ENCODE measurements around the gene ZFAND3.
A peak's percentile ranks its signal among the peaks of the same experiment; 100 is the strongest.
"Not testable (repeated sequence)": the region's sequence is repeated elsewhere in the genome, so short reads cannot be mapped to it uniquely, and the experiment has no call there.

The ZFAND3 gene

GRCh38 chr6:37987018-37987417 lies 167.5 kb downstream of the ZFAND3 start:
- intact Hi-C loops (cut with DNase I) = no loop called here
- DNase-seq = no peak

GRCh38 chr6:37987559-37987958 lies 168.0 kb downstream of the ZFAND3 start:
- DNase-seq = no peak
- intact Hi-C loops (cut with DNase I) = no loop called here

- no peak for DNase-seq
- intact Hi-C loops (cut with DNase I) = no loop called here
Observed at GRCh38 chr6:37988127-37988526, 168.6 kb downstream of the ZFAND3 start.

GRCh38 chr6:37988696-37989095 lies 169.2 kb downstream of the ZFAND3 start:
- DNase-seq = no peak
- intact Hi-C loops (cut with DNase I) = no loop called here

GRCh38 chr6:37990762-37991525 lies 171.4 kb downstream of the ZFAND3 start:
- DNase-seq = no peak
- intact Hi-C loops (cut with DNase I) = no loop called here

- DNase-seq = no peak
- intact Hi-C loops (cut with DNase I) = no loop called here
Observed at GRCh38 chr6:37992749-37993148, 173.2 kb downstream of the ZFAND3 start.

- peak in 1 of 10 donors; percentile 73 for DNase-seq
- intact Hi-C loops (cut with DNase I) = not testable (repeated sequence)
Observed at GRCh38 chr6:37993194-37993593, 173.7 kb downstream of the ZFAND3 start.

GRCh38 chr6:37993596-37993995 lies 174.1 kb downstream of the ZFAND3 start:
- DNase-seq = no peak
- intact Hi-C loops (cut with DNase I) = no loop called here

- DNase-seq = no peak
- intact Hi-C loops (cut with DNase I) = no loop called here
Observed at GRCh38 chr6:37994223-37994622, 174.7 kb downstream of the ZFAND3 start.

- intact Hi-C loops (cut with DNase I) = no loop called here
- no peak for DNase-seq
Observed at GRCh38 chr6:37998366-37998765, 178.8 kb downstream of the ZFAND3 start.

- intact Hi-C loops (cut with DNase I) = no loop called here
- no peak for DNase-seq
Observed at GRCh38 chr6:38001386-38001785, 181.9 kb downstream of the ZFAND3 start.

GRCh38 chr6:38004908-38005307 lies 185.4 kb downstream of the ZFAND3 start:
- intact Hi-C loops (cut with DNase I) = no loop called here
- no peak for DNase-seq

- intact Hi-C loops (cut with DNase I) = loop anchor here (1.0 to 10.0 kb wide), 2 partner anchors 221 to 307 kb away; no protein-coding TSS in a partner anchor
Observed at GRCh38 chr6:38011937-38012336, 192.4 kb downstream of the ZFAND3 start.

GRCh38 chr6:38012573-38012972 lies 193.0 kb downstream of the ZFAND3 start:
- intact Hi-C loops (cut with DNase I) = loop anchor here (1.0 to 10.0 kb wide), 2 partner anchors 221 to 308 kb away; no protein-coding TSS in a partner anchor

More at GRCh38 chr6:38011937-38012336, 192.4 kb downstream of the ZFAND3 start:
- DNase-seq = no peak

GRCh38 chr6:38015341-38015740 lies 195.8 kb downstream of the ZFAND3 start:
- intact Hi-C loops (cut with DNase I) = loop anchor here (10.0 kb wide), 1 partner anchor 311 kb away; no protein-coding TSS in a partner anchor
- no peak for DNase-seq

More at GRCh38 chr6:38012573-38012972, 193.0 kb downstream of the ZFAND3 start:
- DNase-seq = peak in 7 of 10 donors; percentile 8 to 82 (median 35)

GRCh38 chr6:38016824-38017223 lies 197.3 kb downstream of the ZFAND3 start:
- no peak for DNase-seq
- intact Hi-C loops (cut with DNase I) = loop anchor here (10.0 kb wide), 1 partner anchor 312 kb away; no protein-coding TSS in a partner anchor

- intact Hi-C loops (cut with DNase I) = loop anchor here (10.0 kb wide), 1 partner anchor 314 kb away; no protein-coding TSS in a partner anchor
- DNase-seq = no peak
Observed at GRCh38 chr6:38018755-38019165, 199.2 kb downstream of the ZFAND3 start.

GRCh38 chr6:38020593-38020992 lies 201.1 kb downstream of the ZFAND3 start:
- DNase-seq = no peak

GRCh38 chr6:38021029-38021428 lies 201.5 kb downstream of the ZFAND3 start:
- intact Hi-C loops (cut with DNase I) = no loop called here
- DNase-seq = no peak

More at GRCh38 chr6:38020593-38020992, 201.1 kb downstream of the ZFAND3 start:
- intact Hi-C loops (cut with DNase I) = no loop called here

GRCh38 chr6:38021571-38021970 lies 202.0 kb downstream of the ZFAND3 start:
- no peak for DNase-seq
- intact Hi-C loops (cut with DNase I) = no loop called here

GRCh38 chr6:38022688-38023087 lies 203.2 kb downstream of the ZFAND3 start:
- intact Hi-C loops (cut with DNase I) = no loop called here
- no peak for DNase-seq

GRCh38 chr6:38024908-38025307 lies 205.4 kb downstream of the ZFAND3 start:
- DNase-seq = no peak
- intact Hi-C loops (cut with DNase I) = no loop called here
